Stimulated activated CD8-positive, alpha-beta memory T cell treated with anti-CD3 and anti-CD28 coated beads, Interleukin-7, amount 100 ng/mL, for 4 hours (primary cell): Measurements from ENCODE around the gene PSMA7.
"Not testable (repeated sequence)": the region's sequence is repeated elsewhere in the genome, so short reads cannot be mapped to it uniquely, and the experiment has no call there.

Source experiments
- DNase-seq, 2 donors: peaks; one replicate each; pipeline ENCODE4 v3.0.0-alpha.2; 2020; ENCODE audit warnings: low read depth in 2 of 2

The PSMA7 gene

GRCh38 chr20:62119591-62120364 is 23.4 kb downstream of the PSMA7 start:
- DNase-seq: no peak

DNA sequence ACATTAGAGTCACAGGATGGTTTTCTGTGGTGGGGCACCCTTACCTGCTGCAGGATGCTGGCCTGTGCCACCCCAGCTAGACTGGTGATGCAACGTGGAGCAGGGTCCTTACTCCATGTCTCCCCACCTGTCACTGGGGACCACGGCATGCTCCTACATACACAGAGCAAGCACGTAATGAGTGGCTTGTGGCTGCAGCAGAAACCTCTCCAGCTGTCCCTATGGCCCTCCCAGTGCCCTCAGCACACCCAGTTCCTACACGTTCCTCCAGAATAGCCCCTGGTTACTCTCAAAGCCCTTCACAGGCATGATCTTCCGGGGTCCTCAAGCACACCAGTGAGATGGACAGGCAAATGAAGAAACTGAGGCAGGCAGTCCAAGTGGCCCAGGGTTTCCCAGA is 24.1 kb downstream of the PSMA7 start:
- DNase-seq: no peak

DNA sequence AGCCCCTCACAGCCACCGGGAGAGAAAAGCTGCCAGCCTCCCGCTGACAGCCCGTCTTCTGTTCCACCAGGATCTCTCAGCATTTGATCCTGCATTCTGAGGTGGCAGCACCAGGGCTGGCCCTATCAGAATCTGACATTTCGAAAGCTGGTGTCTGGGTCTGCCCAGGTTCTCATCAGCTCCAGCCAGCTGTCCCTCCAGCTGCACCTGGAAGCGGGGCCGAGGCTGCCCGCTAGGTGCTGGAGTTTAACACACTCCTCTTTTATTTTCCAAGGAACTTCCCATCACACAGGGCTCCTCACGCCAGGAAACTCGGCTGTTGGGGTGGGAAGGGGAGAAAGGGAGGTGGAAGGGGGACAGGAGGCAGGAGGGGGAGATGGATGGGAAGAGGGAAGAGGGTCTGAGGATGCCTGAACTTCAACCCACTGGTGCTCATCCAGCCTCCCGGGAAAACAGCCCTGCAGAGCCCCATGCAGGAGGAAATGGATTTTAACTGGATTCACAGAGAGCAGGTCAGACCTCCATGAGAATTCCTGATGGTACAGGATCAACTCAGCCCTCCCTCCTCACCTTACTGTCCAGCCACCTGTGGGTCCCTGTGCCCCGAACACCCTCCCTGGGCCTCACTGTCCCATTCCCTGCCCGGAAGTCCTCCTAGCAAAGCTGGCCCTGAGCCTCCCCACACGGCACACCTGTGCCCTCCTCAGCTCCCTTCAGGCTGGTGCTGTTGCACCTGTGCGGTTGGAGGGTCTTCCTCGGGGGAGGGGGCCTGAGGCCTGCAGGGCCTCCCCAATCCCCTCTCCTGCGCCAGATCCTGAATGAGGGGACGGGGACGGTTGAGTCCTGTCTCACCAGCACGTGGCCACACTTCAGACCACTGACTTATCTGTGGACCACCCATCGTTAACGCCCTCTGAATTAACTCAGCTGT is 24.8 kb downstream of the PSMA7 start:
- DNase-seq: no peak

DNA sequence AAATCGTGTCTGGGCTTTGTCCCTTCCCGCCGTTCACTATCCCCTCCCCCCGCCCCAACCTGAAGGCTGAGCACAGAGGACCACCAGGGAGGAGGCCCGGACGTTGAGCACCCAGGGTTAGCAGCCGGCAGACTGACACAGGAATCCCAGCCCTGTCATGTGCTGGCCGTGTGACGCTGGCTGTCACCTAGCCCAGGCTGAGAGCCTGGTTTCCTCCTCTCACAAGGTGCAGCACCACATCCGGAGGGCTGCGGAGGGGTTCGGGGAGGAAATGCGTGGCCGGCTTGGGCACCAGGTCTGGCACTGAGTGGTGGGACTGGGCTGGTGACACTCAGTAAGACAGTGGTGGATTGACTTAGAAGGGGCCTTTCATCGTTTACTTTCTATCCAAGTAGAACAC is 25.5 kb downstream of the PSMA7 start:
- DNase-seq: peak; percentile 44 to 68

DNA sequence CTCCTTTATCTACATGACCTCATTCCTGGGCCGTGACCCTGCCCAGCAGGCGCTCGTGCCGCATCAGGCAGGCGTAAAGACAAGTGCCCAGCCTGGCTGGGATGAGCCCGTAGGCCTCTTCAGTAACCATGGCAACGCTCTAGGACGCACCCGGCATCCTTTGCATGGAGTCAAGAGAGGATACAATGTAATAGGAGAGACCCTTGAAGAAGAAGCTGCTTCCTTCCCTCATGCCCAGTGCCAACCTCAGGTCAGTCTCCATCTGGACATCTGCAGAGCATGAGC is 25.9 kb downstream of the PSMA7 start:
- no peak for DNase-seq

GRCh38 chr20:62116558-62117361 is 26.4 kb downstream of the PSMA7 start:
- DNase-seq: no peak

DNA sequence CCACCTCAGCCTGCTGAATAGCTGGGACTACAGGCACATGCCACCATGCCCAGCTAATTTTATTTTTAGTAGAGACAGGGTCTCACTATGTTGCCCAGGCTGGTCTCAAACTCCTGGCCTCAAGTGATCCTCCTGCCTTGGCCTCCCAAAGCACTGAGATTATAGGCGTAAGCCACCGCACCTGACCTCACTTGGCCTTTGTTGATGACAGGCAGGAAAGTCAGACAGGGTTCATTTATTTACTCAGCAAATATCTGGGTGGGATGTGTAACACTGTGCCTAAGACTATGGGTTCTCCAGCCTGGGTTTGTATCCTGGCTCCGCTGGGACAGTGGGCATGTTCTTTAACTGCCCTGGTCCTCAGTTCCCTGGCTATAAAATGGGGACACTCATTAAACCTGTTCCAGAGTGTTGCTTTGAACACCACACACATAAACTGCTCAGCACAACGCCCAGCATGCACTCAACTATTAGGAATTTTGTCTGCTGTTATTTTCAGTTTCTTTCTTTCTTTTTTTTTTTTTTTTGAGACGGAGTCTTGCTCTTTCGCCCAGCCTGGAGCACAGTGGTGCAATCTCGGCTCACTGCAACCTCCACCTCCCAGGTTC is 27.3 kb downstream of the PSMA7 start:
- not testable (repeated sequence) for DNase-seq

GRCh38 chr20:62114894-62115293 is 28.3 kb downstream of the PSMA7 start:
- no peak for DNase-seq

- DNase-seq: no peak
Observed at GRCh38 chr20:62112368-62112767, 30.8 kb downstream of the PSMA7 start.

- DNase-seq: no peak
Observed at GRCh38 chr20:62111148-62111547, 32.0 kb downstream of the PSMA7 start.

GRCh38 chr20:62105592-62105991 is 37.6 kb downstream of the PSMA7 start:
- DNase-seq: no peak

DNA sequence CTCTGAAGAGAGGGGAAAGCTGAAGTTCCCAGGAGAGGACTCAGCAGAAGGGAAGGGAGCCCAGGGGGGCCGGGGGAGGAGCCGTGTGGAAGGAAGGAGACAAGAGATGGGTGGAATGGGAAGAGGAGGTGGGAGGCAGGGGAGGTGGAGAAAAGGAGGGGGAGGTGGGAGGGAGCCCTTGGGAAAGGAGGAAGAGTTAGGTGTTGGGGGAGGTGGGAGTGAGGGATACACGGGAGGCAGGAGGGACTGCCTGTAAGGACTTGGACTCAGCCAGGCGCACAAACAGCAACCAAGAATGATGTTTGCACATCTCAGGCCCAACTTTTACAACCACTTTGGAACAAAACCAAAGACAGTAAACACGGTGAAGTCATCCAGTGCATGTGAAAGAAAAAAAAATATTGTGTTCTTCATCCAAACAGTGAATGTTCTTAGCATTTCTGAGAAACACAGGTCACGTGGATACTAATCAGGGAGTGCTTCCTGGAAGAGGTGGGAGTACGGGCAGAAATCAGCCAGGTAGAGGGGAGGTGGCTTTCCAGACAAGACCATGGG is 38.3 kb downstream of the PSMA7 start:
- DNase-seq: no peak

GRCh38 chr20:62104234-62104789 is 38.9 kb downstream of the PSMA7 start:
- no peak for DNase-seq

DNA sequence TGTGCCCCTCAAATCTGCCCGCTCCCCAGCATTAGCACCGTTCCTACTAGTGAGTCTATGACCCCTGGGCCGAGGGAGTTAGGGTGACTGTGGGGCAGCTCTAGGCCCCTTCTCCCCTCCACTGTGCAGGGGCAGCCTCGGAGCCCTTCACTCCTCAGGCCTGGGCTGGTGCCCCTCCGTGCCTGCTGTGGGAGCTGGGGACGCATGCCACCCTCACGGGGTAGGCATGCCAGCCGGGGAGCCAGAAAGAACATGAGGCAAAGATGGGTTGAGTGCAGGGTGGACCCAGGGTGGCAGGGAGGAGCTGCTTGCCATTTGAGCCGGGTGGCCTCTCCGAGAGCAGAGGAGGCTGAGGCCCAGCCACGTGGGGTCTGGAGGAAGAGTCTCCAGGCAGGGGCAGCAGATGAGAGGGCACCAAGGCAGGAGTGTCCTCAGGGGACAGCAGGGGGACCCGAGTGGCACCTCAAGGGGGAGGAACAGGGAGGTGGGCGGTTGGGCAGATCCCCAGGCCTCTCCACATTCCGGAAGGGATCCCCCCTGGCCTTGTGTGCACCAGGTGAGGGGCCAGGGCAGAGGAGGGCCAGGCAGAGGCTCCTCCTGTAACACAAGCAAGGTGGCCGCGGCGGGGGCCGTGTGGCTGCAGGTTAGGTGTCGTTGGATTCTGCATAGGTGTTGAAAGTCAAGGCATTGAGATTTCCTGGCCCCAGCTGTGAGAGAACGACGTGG is 39.5 kb downstream of the PSMA7 start:
- no peak for DNase-seq

DNA sequence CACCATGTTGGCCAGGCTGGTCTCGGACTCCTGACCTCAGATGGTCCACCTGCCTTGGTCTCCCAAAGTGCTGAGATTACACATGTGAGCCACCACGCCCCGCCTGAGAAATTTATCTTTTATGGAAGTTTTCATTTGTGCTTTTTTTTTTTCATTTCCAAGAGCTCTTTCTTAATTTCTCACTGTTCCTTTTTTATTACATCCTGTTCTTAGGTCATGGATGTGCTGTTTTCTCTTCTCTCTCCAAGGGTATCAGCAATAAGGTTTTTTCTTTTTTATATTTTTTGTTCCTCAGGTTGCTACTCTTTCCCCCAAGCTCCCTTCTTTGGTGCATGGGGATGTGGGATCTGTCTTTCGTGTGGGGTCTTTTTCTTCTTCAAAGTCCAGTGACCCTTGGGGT is 42.1 kb downstream of the PSMA7 start:
- DNase-seq: no peak

- DNase-seq: no peak
Observed at GRCh38 chr20:62097881-62098407, 45.2 kb downstream of the PSMA7 start.

DNA sequence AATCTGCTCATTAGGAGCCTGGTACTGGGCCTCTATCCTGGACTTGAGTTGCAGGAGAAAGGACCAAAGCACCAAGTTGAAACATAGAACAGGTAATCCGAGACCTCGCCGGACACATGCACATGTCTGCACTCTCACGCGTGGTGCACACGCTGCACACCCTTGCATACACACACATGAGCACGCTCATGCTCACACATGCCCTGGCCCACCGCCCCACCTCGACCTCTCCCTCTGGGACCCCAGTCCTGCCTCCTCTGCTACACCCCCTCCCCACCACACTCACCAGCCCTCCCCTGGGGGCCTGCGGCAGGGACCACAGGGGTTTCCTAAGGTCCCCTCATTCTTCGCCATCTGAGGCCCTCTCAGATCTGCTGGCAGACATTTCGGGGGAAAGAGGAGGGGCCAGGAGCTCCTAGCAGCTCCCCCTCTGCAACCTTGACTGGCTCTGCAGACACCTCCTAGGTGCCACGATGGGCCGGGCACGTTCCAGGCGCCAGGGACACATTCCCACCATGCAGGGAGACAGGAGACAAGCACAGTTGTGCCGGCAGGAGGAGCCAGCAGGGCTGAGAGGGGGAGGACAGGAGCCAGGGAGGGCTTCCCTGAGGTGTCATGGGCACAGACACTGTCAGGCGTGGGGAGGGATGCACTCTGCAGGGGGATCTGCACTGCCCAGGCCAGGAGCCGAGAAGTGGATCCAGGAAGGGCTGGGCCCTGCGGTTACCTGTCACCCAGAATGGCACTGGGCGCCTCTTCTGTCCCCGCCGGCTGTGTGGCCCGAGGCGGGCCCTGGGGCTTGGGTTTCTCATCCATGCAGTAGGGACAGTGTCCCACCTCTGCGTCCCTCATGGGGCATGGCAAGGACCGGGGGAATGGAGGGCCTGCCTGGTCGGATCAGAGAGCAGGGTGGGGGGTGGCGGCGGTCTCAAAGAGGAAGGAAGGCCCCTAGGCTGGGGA is 46.5 kb downstream of the PSMA7 start:
- DNase-seq: no peak

DNA sequence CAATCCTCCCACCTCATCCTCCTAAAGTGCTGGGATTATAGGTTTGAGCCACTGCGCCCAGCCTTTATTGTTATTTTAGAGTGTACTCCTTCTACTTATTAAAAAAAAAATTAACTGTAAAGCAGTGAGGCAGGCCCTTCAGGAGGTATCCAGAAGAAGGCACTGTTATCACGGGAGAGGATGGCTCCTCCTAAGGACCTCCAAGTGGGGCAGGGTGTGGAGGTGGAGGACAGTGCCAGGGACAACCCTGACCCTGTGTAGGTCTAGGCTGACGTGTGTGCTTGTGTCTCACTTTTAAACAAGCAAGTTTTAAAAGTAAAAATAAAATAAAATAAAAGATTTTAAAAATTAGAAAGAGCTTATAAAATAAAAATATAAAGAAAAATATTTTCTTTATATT is 53.8 kb downstream of the PSMA7 start:
- DNase-seq: no peak
